ENCODE measurements around the gene CASD1.

Gene CASD1

DNA sequence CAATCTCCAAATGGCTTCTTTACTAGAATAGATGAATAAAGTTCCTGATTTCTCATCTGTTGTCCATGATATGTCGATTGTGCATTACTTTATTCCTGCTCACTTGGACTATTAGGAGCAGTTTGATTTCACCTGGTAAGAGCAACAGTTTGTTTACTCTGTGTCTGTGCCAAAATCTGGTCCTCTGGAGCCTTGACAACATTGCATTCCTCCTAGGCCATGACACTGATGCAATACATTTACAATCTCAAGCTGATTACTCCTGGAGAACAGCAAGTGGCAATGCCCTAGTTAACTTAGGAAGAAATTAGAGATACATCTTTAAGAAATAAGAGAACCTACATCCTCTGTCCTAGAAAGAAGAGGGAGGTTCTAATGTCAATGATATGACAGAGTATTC lies 74.5 kb downstream of the CASD1 start:
- H3K4me3 ChIP-seq (ENCODE audit: low read depth, low read length) = no peak overlapping the region
- TF ChIP-seq POLR2A (IDR thresholded peaks at IDR 0.05; ENCODE audit: extremely low read depth, insufficient read length) (no peak), MYC (IDR thresholded peaks at IDR 0.05; ENCODE audit: low read depth, low read length) (no peak)
- TF ChIP-seq, protein P1, sequence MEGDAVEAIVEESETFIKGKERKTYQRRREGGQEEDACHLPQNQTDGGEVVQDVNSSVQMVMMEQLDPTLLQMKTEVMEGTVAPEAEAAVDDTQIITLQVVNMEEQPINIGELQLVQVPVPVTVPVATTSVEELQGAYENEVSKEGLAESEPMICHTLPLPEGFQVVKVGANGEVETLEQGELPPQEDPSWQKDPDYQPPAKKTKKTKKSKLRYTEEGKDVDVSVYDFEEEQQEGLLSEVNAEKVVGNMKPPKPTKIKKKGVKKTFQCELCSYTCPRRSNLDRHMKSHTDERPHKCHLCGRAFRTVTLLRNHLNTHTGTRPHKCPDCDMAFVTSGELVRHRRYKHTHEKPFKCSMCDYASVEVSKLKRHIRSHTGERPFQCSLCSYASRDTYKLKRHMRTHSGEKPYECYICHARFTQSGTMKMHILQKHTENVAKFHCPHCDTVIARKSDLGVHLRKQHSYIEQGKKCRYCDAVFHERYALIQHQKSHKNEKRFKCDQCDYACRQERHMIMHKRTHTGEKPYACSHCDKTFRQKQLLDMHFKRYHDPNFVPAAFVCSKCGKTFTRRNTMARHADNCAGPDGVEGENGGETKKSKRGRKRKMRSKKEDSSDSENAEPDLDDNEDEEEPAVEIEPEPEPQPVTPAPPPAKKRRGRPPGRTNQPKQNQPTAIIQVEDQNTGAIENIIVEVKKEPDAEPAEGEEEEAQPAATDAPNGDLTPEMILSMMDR (IDR thresholded peaks at IDR 0.05; ENCODE audit: low read depth, low read length) = no peak
- TF ChIP-seq, protein P2, sequence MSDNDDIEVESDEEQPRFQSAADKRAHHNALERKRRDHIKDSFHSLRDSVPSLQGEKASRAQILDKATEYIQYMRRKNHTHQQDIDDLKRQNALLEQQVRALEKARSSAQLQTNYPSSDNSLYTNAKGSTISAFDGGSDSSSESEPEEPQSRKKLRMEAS (IDR thresholded peaks at IDR 0.05; ENCODE audit: low read depth, low read length) = no peak
- no peak for DNase-seq (ENCODE audit: low read depth)

DNA sequence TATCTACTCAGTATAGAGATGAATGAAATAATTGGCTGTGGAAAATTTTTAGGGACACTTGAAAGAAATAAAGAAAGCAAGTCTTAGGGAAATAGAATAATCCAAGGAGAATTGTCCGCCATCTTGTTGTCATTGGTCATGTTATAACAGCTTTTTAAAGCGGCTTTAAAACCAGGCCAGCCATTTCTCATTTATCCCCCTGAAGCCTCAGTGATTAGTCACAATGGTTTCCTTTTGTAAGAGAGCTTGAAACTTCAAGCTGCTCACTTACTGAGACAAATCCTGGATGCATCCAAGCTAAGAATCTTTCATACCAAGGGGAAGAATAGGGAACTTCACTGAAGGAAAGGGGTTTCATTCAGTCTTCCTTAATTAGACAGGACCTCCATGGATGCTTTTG lies 78.5 kb downstream of the CASD1 start:
- TF ChIP-seq, protein P2 (IDR thresholded peaks at IDR 0.05; ENCODE audit: low read depth, low read length) = no peak
- no peak for DNase-seq (ENCODE audit: low read depth)

DNA sequence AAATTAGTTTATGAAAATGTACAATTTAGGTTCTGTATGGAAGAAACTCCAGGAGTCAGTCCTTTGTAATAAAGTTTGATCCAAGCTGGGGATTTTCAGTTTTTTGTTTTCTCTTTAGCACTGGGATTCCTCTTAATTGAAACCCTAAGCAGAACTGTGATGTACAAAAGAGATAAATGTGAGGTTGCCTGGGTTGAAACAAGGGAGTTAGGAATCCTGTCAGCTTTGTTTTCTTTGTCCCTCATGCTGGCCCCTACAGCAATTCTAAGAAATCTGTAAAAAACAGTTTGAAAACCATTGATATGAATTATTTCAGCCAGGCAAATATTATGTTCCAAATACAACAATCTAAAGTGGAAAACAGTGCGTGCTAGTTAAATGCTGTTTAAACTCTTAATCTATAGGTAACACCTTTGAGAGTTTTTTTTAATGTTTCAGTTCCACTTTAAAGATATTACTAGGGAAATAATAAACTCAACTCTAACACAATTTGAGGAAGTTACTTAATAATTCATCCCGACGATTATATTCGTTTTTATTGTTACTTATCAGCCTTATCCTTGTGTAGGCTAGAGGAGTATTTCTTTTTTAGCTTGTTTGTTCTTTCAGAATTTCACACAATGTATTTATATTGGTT lies 81.0 kb downstream of the CASD1 start:
- no peak for DNase-seq (ENCODE audit: low read depth)
- H3K4me3 ChIP-seq (ENCODE audit: low read depth, low read length) = no peak overlapping the region
- no peak for TF ChIP-seq MYC (IDR thresholded peaks at IDR 0.05; ENCODE audit: low read depth, low read length)
- TF ChIP-seq POLR2A (IDR thresholded peaks at IDR 0.05; ENCODE audit: extremely low read depth, insufficient read length) = no peak
- TF ChIP-seq, protein P1 (IDR thresholded peaks at IDR 0.05; ENCODE audit: low read depth, low read length) = no peak
- TF ChIP-seq, protein P2 (IDR thresholded peaks at IDR 0.05; ENCODE audit: low read depth, low read length) = no peak

More for the DNA sequence above, 78.5 kb downstream of the CASD1 start:
- H3K4me3 ChIP-seq (ENCODE audit: low read depth, low read length) = no peak overlapping the region

DNA sequence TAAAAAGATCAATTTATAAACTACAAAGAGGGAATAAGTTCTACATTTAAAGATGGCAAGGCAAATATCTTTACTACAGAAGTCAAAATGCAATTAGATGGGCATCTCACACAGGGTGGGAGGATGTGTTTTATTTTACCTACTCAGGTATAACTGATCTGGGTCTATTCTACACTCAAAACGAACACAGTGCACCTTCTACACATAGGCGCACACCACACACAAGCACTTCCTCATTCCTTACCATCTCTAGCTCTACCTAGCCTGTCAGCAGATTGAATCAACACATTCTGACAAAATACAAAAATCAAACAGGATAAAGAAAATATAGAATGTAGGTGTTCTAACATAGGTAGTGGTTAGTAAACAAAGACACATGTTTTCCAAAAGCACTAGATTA lies 81.6 kb downstream of the CASD1 start:
- no peak for TF ChIP-seq MYC (IDR thresholded peaks at IDR 0.05; ENCODE audit: low read depth, low read length)
- TF ChIP-seq, protein P1 (IDR thresholded peaks at IDR 0.05; ENCODE audit: low read depth, low read length) = no peak
- no peak for TF ChIP-seq POLR2A (IDR thresholded peaks at IDR 0.05; ENCODE audit: extremely low read depth, insufficient read length)
- TF ChIP-seq, protein P2 (IDR thresholded peaks at IDR 0.05; ENCODE audit: low read depth, low read length) = no peak
- no peak overlapping the region for H3K4me3 ChIP-seq (ENCODE audit: low read depth, low read length)
- DNase-seq (ENCODE audit: low read depth) = peak; percentile 6

DNA sequence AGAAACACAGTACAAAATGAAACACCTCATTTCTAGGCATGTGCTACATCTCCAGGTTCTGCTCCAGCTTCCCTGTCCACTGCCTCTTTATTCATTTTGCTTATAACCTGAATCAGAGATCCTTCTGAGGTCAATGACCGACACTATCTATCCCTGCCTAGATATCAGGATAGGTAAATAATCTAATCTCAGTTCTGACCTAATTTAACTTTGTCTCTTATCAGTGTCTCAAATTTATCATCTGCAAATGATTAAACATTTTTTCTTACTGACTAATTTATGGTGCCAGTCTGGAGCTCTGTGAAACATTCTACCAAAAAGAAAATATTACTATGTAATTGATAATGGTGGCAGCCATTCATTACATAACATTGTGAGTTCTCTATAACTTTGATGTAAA lies 85.3 kb downstream of the CASD1 start:
- H3K4me3 ChIP-seq (ENCODE audit: low read depth, low read length) = no peak overlapping the region
- TF ChIP-seq, protein P2 (IDR thresholded peaks at IDR 0.05; ENCODE audit: low read depth, low read length) = no peak
- no peak for TF ChIP-seq MYC (IDR thresholded peaks at IDR 0.05; ENCODE audit: low read depth, low read length)
- TF ChIP-seq, protein P1 (IDR thresholded peaks at IDR 0.05; ENCODE audit: low read depth, low read length) = no peak
- no peak for TF ChIP-seq POLR2A (IDR thresholded peaks at IDR 0.05; ENCODE audit: extremely low read depth, insufficient read length)
- no peak for DNase-seq (ENCODE audit: low read depth)

DNA sequence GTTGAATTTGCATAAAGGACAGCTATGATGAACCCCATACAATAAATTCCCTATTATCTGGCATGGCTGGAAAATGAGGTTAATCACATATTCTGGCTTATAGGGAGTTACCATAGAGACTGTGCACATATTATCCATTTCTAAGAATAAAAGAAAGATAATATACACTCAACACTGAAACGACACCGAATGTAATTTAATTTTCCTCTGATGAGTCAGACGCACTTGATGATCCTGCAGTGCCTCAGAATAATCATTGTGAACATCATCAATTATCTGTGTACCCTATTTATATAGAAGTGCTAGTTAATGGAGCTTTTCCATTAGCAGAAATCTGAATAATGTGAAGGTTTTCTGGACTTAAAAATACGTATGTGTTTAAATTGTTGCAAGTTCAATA lies 86.1 kb downstream of the CASD1 start:
- no peak overlapping the region for H3K4me3 ChIP-seq (ENCODE audit: low read depth, low read length)
- DNase-seq (ENCODE audit: low read depth) = no peak
- TF ChIP-seq, protein P2 (IDR thresholded peaks at IDR 0.05; ENCODE audit: low read depth, low read length) = no peak
- TF ChIP-seq MYC (IDR thresholded peaks at IDR 0.05; ENCODE audit: low read depth, low read length) (no peak), POLR2A (IDR thresholded peaks at IDR 0.05; ENCODE audit: extremely low read depth, insufficient read length) (no peak)
- TF ChIP-seq, protein P1 (IDR thresholded peaks at IDR 0.05; ENCODE audit: low read depth, low read length) = no peak
